ENCODE measurements around the gene SYNJ2. TPM values are rescaled to one million over a fixed set of nuclear protein-coding genes. Genes with fewer than 3 reads are reported as not detected.

Gene SYNJ2
- total and polyA plus RNA-seq, 2 donors (not counting 3 experiments of a cell fraction or from before 2014, with no cell fraction given) = 35.1 to 78.2 TPM

- CTCF ChIA-PET = interaction anchor here (1.0 to 8.4 kb wide), 12 partner anchors 10 to 314 kb away, joined by 3 to 83 read pairs (median 8); partner anchors contain the start of gene SYNJ2
- H2AFZ ChIP-seq (ENCODE audit: low read depth, low read length) = no peak overlapping the region
- peak overlapping the region; percentile 63 for H3K4me2 ChIP-seq (ENCODE audit: insufficient read depth, low read length)
- H3K4me3 ChIP-seq (replicated peaks in 1 of 3; ENCODE audit: insufficient read depth in 1 of 3, low read depth in 1 of 3, low read length in 3 of 3) = no peak overlapping the region
- H3K27me3 ChIP-seq (ENCODE audit: control insufficient read depth in 2 of 2, insufficient read depth in 2 of 2, low read length in 2 of 2) = no peaks in the 10 kb centered on the region
- POLR2A ChIA-PET = interaction anchor here (0.7 to 1.2 kb wide), 3 partner anchors 28 to 87 kb away, joined by 3 read pairs; no protein-coding TSS in a partner anchor
- intact Hi-C loops (cut with micrococcal nuclease) (loop anchor here (1.0 to 10.0 kb wide), 10 partner anchors 9 to 755 kb away; partner anchors contain the start of genes SNX9 and SYNJ2), dilution Hi-C loops (cut with MboI; ENCODE audit: extremely low pct_ligation_motif_present, low sequenced_read_pairs) (no loop called here)
- no TSS peak for BruUV-seq (replicated peaks)
- peak; percentile 68 for TF ChIP-seq POLR2AphosphoS5 (IDR thresholded peaks at IDR 0.05; ENCODE audit: insufficient read depth, low read depth, low read length)
- no peak for TF ChIP-seq CTCF (IDR thresholded peaks at IDR 0.05; ENCODE audit: extremely low read depth in 1 of 2, insufficient read depth in 1 of 2, low read depth in 1 of 2, low read length in 2 of 2)
- TF ChIP-seq JUN (IDR thresholded peaks at IDR 0.05; ENCODE audit: borderline replicate concordance, insufficient read depth, insufficient read length, low read depth) = peak; percentile 78
- TF ChIP-seq POLR2A (IDR thresholded peaks at IDR 0.05; ENCODE audit: low read depth, low read length) = no peak
- TF ChIP-seq MAX (IDR thresholded peaks at IDR 0.05; ENCODE audit: insufficient read depth, insufficient read length) = peak; percentile 15
- TF ChIP-seq MYC (IDR thresholded peaks at IDR 0.05; ENCODE audit: low read depth, low read length) = peak; percentile 9
- no peak for TF ChIP-seq EZH2 (IDR thresholded peaks at IDR 0.05; ENCODE audit: borderline replicate concordance, low read depth, low read length, severe bottlenecking)
- peak; percentile 79 for TF ChIP-seq GATA2 (IDR thresholded peaks at IDR 0.05; ENCODE audit: insufficient read depth, insufficient read length, low read depth, low read length)
- TF ChIP-seq FOS (IDR thresholded peaks at IDR 0.05; ENCODE audit: borderline replicate concordance, insufficient read depth, low read length) = peak; percentile 95
- peaks cover 7 to 29% of the 10 kb centered on the region in 2 experiments for H3K36me3 ChIP-seq (ENCODE audit: control insufficient read depth in 2 of 2, extremely low read depth in 1 of 2, insufficient read depth in 2 of 2, low read length in 2 of 2)
- peak; percentile 99 for FAIRE-seq
- no peaks in the 10 kb centered on the region for H4K20me1 ChIP-seq (replicated peaks; ENCODE audit: control insufficient read depth, extremely low read depth, insufficient read depth, low read length)
- peaks cover 6% of the 10 kb centered on the region for H3K79me2 ChIP-seq (ENCODE audit: control insufficient read depth, insufficient read depth, low read length)
- peak; percentile 90 for DNase-seq (ENCODE audit: low read depth, low spot score)
- peaks cover 38% of the 10 kb centered on the region for H3K4me1 ChIP-seq (ENCODE audit: control insufficient read depth, extremely low read depth, insufficient read depth, low read length)
- H3K9me3 ChIP-seq (replicated peaks; ENCODE audit: control insufficient read depth, insufficient read depth, low read length) = no peaks in the 10 kb centered on the region
- H3K9me1 ChIP-seq (replicated peaks; ENCODE audit: control insufficient read depth, extremely low read depth, insufficient read depth, low read length) = no peaks in the 10 kb centered on the region
- peak overlapping the region; percentile 99 for H3K27ac ChIP-seq (ENCODE audit: insufficient read depth, low read depth, low read length)
- H3K9ac ChIP-seq (replicated peaks; ENCODE audit: extremely low read depth, insufficient read depth, low read length) = peak overlapping the region; percentile 85
These were observed 88.1 kb downstream of the SYNJ2 start for GRCh38 chr6:158069800-158070195.
